Endodermal cell (in vitro differentiated cells): ENCODE data around the gene ACOT6. TPM values are rescaled to one million over a fixed set of nuclear protein-coding genes. Genes with fewer than 3 reads are reported as not detected.
"Not testable (repeated sequence)": the region's sequence is repeated elsewhere in the genome, so short reads cannot be mapped to it uniquely, and the experiment has no call there.

Source experiments
- DNase-seq: peaks from one replicate; pipeline ENCODE4 v3.0.0-alpha.2; 2017
- H3K27ac ChIP-seq: 2 replicates; pipeline ENCODE4 v1.5.1; 2013; ENCODE audit warnings: mild to moderate bottlenecking, low read depth, low read length, moderate library complexity
- H3K27me3 ChIP-seq: 2 replicates; pipeline ENCODE4 v1.6.1; 2013; ENCODE audit warnings: mild to moderate bottlenecking, low read length, moderate library complexity; ENCODE audit not compliant: insufficient read depth, control insufficient read depth, poor library complexity, severe bottlenecking
- H3K36me3 ChIP-seq: 2 replicates; pipeline ENCODE4 v1.7.0; 2013; ENCODE audit warnings: mild to moderate bottlenecking, low read length, moderate library complexity; ENCODE audit not compliant: control insufficient read depth, insufficient read depth
- H3K4me1 ChIP-seq: one replicate; pipeline ENCODE4 v1.7.0; 2013; ENCODE audit warnings: low read length; ENCODE audit not compliant: control insufficient read depth, insufficient read depth
- H3K4me3 ChIP-seq: 2 replicates; pipeline ENCODE4 v1.5.1; 2013; ENCODE audit warnings: mild to moderate bottlenecking, low read length, moderate library complexity
- H3K9ac ChIP-seq: 2 replicates; pipeline ENCODE4 v1.6.1; 2013; ENCODE audit warnings: mild to moderate bottlenecking, low read length, moderate library complexity; ENCODE audit not compliant: poor library complexity, severe bottlenecking; ENCODE audit errors: extremely low read depth
- H3K9me3 ChIP-seq: 2 replicates; pipeline ENCODE4 v1.6.1; 2013; ENCODE audit warnings: mild to moderate bottlenecking, low read length, moderate library complexity; ENCODE audit not compliant: control insufficient read depth
- H3K27ac Mint-ChIP-seq: 2 replicates; pipeline ENCODE4 v1.8.0; 2020; ENCODE audit warnings: mixed read lengths
- H3K27me3 Mint-ChIP-seq: 2 replicates; pipeline ENCODE4 v1.8.0; 2021; ENCODE audit warnings: mild to moderate bottlenecking, mixed read lengths; ENCODE audit not compliant: insufficient read depth
- H3K36me3 Mint-ChIP-seq: 2 replicates; pipeline ENCODE4 v1.8.0; 2020; ENCODE audit warnings: low read depth, mixed read lengths
- H3K4me1 Mint-ChIP-seq: 2 replicates; pipeline ENCODE4 v1.8.0; 2020; ENCODE audit warnings: mixed read lengths
- H3K4me3 Mint-ChIP-seq: 2 replicates; pipeline ENCODE4 v1.8.0; 2020; ENCODE audit warnings: mild to moderate bottlenecking, moderate library complexity, mixed read lengths
- H3K9me3 Mint-ChIP-seq: 2 replicates; pipeline ENCODE4 v1.8.0; 2020; ENCODE audit warnings: mild to moderate bottlenecking, mixed read lengths
- CTCF ChIP-seq: fragments of 200-600 bp; sonication (generic); conservative IDR thresholded peaks from 2 replicates; pipeline ENCODE4 v1.5.0; 2021; ENCODE audit warnings: antibody characterized with exemption, mild to moderate bottlenecking
- WGBS, 2 experiments: methylation state at CpG; one replicate each; pipeline versions ENCODE4 v1.1.5 to v1.1.7; 2013; ENCODE audit warnings: missing lambda C conversion rate in 2 of 2, mixed read lengths in 1 of 2; ENCODE audit not compliant: insufficient coverage in 1 of 2, insufficient read length in 1 of 2; 5-methylcytosine and 5-hydroxymethylcytosine counted together
- total RNA-seq, 2 donors: library from RNA; stranded (reverse); fragmentation: NEBNext Ultra II Directional in 1 of 2; extraction: Animal tissue kit (Norgen Biotek cat#: 25700) in 1 of 2; gene quantifications; 2 replicates in 1 of 2; 3 replicates in 1 of 2; pipeline ENCODE4 v1.2.1, GENCODE V29; 2021

The ACOT6 gene
- total RNA-seq, 2 donors from 2014 or later: not detected

GRCh38 chr14:73589116-73589515 lies 23.2 kb upstream of the ACOT6 start:
- Mint-ChIP-seq H3K27me3 (peaks cover 24% of the 10 kb centered on the region), H3K27ac (no peak overlapping the region), H3K9me3 (peaks cover 9% of the 10 kb centered on the region), H3K36me3 (no peaks in the 10 kb centered on the region), H3K4me3 (no peak overlapping the region), H3K4me1 (no peaks in the 10 kb centered on the region)
- H3K27ac ChIP-seq: no peak overlapping the region
- 88 to 98% methylated on average over 4 of the region's 4 CpGs for WGBS, 2 experiments
- no peak overlapping the region for H3K9ac ChIP-seq
- no peaks in the 10 kb centered on the region for H3K9me3 ChIP-seq
- no peak for TF ChIP-seq CTCF
- peaks cover 20% of the 10 kb centered on the region for H3K27me3 ChIP-seq
- H3K36me3 ChIP-seq: no peaks in the 10 kb centered on the region
- H3K4me1 ChIP-seq: no peaks in the 10 kb centered on the region
- H3K4me3 ChIP-seq: no peak overlapping the region
- no peak for DNase-seq

GRCh38 chr14:73590673-73591004 lies 21.7 kb upstream of the ACOT6 start:
- peaks cover 24% of the 10 kb centered on the region for H3K27me3 Mint-ChIP-seq
- not testable (repeated sequence) for H3K9me3 ChIP-seq, H3K27ac Mint-ChIP-seq, H3K4me3 Mint-ChIP-seq, H3K4me1 ChIP-seq, H3K4me1 Mint-ChIP-seq, H3K9me3 Mint-ChIP-seq, H3K9ac ChIP-seq, H3K36me3 Mint-ChIP-seq, H3K4me3 ChIP-seq, H3K27ac ChIP-seq, H3K36me3 ChIP-seq, DNase-seq
- WGBS, 2 experiments: 90 to 97% methylated on average over 15 to 32 of the region's 32 CpGs
- peaks cover 20% of the 10 kb centered on the region for H3K27me3 ChIP-seq

GRCh38 chr14:73591690-73592449 lies 20.4 kb upstream of the ACOT6 start, which contains the start of gene ACOT4:
ACOT4 (plus strand) TSS chr14:73591873; CDS start chr14:73591960, 87 bp downstream.
- peaks cover 1% of the 10 kb centered on the region for H3K36me3 Mint-ChIP-seq
- Histone ChIP-seq H3K4me3 (peak within 1 kb of the TSS; percentile 78), H3K4me1 (no peaks in the 10 kb centered on the region), H3K36me3 (no peaks in the 10 kb centered on the region), H3K27ac (no peak within 1 kb of the TSS), H3K9me3 (no peaks in the 10 kb centered on the region), H3K27me3 (peaks cover 20% of the 10 kb centered on the region), H3K9ac (peak within 1 kb of the TSS; percentile 15)
- H3K27me3 Mint-ChIP-seq: peaks cover 24% of the 10 kb centered on the region
- peaks cover 9% of the 10 kb centered on the region for H3K9me3 Mint-ChIP-seq
- no peak within 1 kb of the TSS for H3K27ac Mint-ChIP-seq
- TF ChIP-seq CTCF: peak; percentile 53
- H3K4me1 Mint-ChIP-seq: no peaks in the 10 kb centered on the region
- WGBS, 2 experiments: 12 to 20% methylated on average over 51 to 89 of the region's 89 CpGs
- peak within 1 kb of the TSS; percentile 55 for H3K4me3 Mint-ChIP-seq
- DNase-seq: peak; percentile 73
